KMS-11 (cell line): ENCODE measurements around the gene MYL6.

Experiments used
- H2AFZ ChIP-seq: fragments of 200-600 bp; sonication (generic); 2 replicates; pipeline ENCODE4 v1.6.1; 2016; ENCODE audit warnings: antibody characterized with exemption, mixed run types, low read depth
- H3K27ac ChIP-seq: fragments of 200-600 bp; sonication (generic); 2 replicates; pipeline ENCODE4 v1.6.1; 2016; ENCODE audit warnings: mild to moderate bottlenecking, mixed run types
- H3K27me3 ChIP-seq: fragments of 200-600 bp; sonication (generic); 2 replicates; pipeline ENCODE4 v1.6.1; 2017; ENCODE audit warnings: mild to moderate bottlenecking, low read depth, mixed run types, moderate library complexity; ENCODE audit not compliant: insufficient read depth
- H3K36me3 ChIP-seq: fragments of 200-600 bp; sonication (generic); 2 replicates; pipeline ENCODE4 v1.6.1; 2017; ENCODE audit warnings: mild to moderate bottlenecking, mixed run types; ENCODE audit not compliant: insufficient read depth
- H3K4me1 ChIP-seq: fragments of 200-600 bp; sonication (generic); 2 replicates; pipeline ENCODE4 v1.6.1; 2016; ENCODE audit warnings: mild to moderate bottlenecking, low read depth, mixed run types; ENCODE audit not compliant: poor library complexity, severe bottlenecking
- H3K4me2 ChIP-seq: fragments of 200-600 bp; sonication (generic); 2 replicates; pipeline ENCODE4 v1.7.0; 2016; ENCODE audit warnings: mild to moderate bottlenecking, mixed run types
- H3K4me3 ChIP-seq: fragments of 200-600 bp; sonication (generic); IDR thresholded peaks from 2 replicates; pipeline ENCODE4 v1.6.1; 2017; ENCODE audit warnings: low read depth, low read length, mixed read lengths; ENCODE audit not compliant: insufficient read depth
- H3K79me2 ChIP-seq: fragments of 200-600 bp; sonication (generic); 2 replicates; pipeline ENCODE4 v1.6.1; 2016; ENCODE audit warnings: low read depth, mixed run types; ENCODE audit not compliant: insufficient read depth
- H3K9ac ChIP-seq: fragments of 200-600 bp; sonication (generic); 2 replicates; pipeline ENCODE4 v1.6.1; 2016; ENCODE audit warnings: mild to moderate bottlenecking, mixed run types
- H4K20me1 ChIP-seq: fragments of 200-600 bp; sonication (generic); 2 replicates; pipeline ENCODE4 v1.6.1; 2016; ENCODE audit warnings: mild to moderate bottlenecking, mixed run types; ENCODE audit not compliant: insufficient read depth
- TF ChIP-seq, protein P1 (sequence below): fragments of 200-600 bp; sonication (generic); conservative IDR thresholded peaks from 2 replicates; pipeline ENCODE4 v1.6.1; 2017; ENCODE audit warnings: low read depth, mild to moderate bottlenecking, antibody characterized with exemption, low read length, moderate library complexity, mixed read lengths

The MYL6 gene

DNA sequence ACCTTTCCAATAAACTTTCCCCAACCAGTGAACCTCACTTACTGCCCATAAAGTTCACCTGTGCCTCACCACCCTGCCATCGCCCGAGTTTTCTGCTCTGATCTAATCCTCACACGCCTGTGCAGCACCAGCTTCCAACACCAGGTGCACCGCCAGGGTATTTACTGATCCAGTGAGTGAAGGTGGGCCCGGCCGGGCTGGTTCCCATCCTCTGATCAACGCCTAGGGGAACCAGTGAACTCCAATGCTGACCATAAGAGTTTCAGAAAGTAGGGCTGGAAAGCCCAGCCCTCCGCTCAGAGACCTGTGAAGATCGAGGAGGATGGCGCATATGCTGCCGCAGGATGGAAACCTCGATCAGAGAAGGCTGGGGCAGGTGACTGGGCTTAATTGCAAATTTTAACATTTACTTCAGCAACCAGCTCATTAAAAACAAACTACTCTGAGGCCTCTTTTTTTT, 6.5 kb upstream of the MYL6 start:
- Histone ChIP-seq H3K4me3 (peak overlapping the region; percentile 73), H3K4me2 (peak overlapping the region; percentile 52), H3K9ac (peak overlapping the region; percentile 90), H3K27ac (peak overlapping the region; percentile 89), H2AFZ (peak overlapping the region; percentile 53), H3K79me2 (no peaks in the 10 kb centered on the region), H3K36me3 (no peaks in the 10 kb centered on the region), H3K27me3 (no peaks in the 10 kb centered on the region), H3K4me1 (peaks cover 39% of the 10 kb centered on the region), H4K20me1 (no peaks in the 10 kb centered on the region)
- TF ChIP-seq, protein P1, sequence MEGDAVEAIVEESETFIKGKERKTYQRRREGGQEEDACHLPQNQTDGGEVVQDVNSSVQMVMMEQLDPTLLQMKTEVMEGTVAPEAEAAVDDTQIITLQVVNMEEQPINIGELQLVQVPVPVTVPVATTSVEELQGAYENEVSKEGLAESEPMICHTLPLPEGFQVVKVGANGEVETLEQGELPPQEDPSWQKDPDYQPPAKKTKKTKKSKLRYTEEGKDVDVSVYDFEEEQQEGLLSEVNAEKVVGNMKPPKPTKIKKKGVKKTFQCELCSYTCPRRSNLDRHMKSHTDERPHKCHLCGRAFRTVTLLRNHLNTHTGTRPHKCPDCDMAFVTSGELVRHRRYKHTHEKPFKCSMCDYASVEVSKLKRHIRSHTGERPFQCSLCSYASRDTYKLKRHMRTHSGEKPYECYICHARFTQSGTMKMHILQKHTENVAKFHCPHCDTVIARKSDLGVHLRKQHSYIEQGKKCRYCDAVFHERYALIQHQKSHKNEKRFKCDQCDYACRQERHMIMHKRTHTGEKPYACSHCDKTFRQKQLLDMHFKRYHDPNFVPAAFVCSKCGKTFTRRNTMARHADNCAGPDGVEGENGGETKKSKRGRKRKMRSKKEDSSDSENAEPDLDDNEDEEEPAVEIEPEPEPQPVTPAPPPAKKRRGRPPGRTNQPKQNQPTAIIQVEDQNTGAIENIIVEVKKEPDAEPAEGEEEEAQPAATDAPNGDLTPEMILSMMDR, result peak; percentile 98

DNA sequence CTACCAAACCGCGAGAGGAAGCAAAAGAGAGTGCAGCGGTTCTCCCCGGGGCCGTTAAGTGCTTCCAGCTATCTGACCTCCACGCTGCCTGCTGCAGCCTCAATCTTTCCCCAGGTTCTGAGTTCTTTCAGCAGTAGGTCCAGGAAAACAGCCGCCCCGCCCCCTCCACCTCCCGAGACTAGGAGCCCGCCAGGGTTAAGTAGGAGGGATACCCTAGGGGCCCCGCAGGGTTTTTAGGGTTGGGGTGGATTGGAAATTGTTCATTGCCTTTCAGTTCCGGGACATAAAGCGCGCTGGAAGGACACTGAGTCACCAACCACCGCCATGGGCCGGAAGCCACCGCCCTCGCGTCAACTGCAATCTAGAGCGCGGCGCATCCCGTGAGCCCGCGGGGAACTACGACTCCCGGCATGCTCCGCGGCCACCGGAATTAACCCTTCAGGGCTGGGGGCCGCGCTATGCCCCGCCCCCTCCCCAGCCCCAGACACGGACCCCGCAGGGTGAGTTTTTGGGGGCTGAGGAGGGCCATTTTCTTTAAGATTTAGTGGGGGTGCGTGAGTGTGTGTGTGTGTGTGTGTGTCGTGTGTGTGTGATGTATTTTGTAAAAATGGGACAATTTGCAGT, 5.9 kb upstream of the MYL6 start, which contains the start of gene MYL6B:
TSS of gene MYL6B (plus strand) at position 456 of the 624 bp plus-strand sequence. CDS start 1,332 bp downstream, outside the sequence.
- Histone ChIP-seq H3K36me3 (no peaks in the 10 kb centered on the region), H4K20me1 (no peaks in the 10 kb centered on the region), H3K4me3 (peak within 1 kb of the TSS; percentile 73), H3K4me1 (peaks cover 44% of the 10 kb centered on the region), H3K9ac (peak within 1 kb of the TSS; percentile 90), H2AFZ (peak within 1 kb of the TSS; percentile 53), H3K4me2 (peak within 1 kb of the TSS; percentile 52), H3K79me2 (no peaks in the 10 kb centered on the region), H3K27ac (peak within 1 kb of the TSS; percentile 89), H3K27me3 (no peaks in the 10 kb centered on the region)
- TF ChIP-seq, protein P1, result no peak

GRCh38 chr12:56152756-56153677, 5.1 kb upstream of the MYL6 start:
- no peaks in the 10 kb centered on the region for H4K20me1 ChIP-seq
- peaks cover 47% of the 10 kb centered on the region for H3K4me1 ChIP-seq
- peak overlapping the region; percentile 56 for H3K4me3 ChIP-seq
- TF ChIP-seq, protein P1, result no peak
- H3K27me3 ChIP-seq, result no peaks in the 10 kb centered on the region
- peak overlapping the region; percentile 53 for H2AFZ ChIP-seq
- H3K27ac ChIP-seq, result peak overlapping the region; percentile 89; the same call in 1 of the 2 replicates
- no peaks in the 10 kb centered on the region for H3K79me2 ChIP-seq
- no peaks in the 10 kb centered on the region for H3K36me3 ChIP-seq
- peak overlapping the region; percentile 90; the same call in 1 of the 2 replicates for H3K9ac ChIP-seq
- peak overlapping the region; percentile 52 for H3K4me2 ChIP-seq

DNA sequence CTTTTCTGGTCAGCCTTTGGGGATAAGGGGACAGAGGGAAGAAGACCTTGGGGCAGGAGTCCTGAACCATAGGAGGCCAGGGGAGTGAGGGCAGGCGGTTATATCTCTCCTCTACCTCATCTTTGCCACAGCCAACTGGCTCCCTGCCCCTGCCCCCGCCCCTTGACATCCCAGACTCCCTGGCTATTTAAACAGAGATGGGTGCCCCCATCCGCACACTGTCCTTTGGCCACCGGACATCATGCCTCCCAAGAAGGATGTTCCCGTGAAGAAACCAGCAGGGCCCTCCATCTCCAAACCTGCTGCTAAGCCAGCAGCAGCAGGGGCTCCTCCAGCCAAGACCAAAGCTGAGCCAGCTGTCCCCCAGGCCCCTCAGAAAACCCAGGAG, 4.5 kb upstream of the MYL6 start:
- no peak overlapping the region for H2AFZ ChIP-seq
- peaks cover 47% of the 10 kb centered on the region for H3K4me1 ChIP-seq
- H3K4me3 ChIP-seq, result no peak overlapping the region
- no peak overlapping the region for H3K27ac ChIP-seq
- H3K36me3 ChIP-seq, result no peaks in the 10 kb centered on the region
- no peaks in the 10 kb centered on the region for H3K27me3 ChIP-seq
- no peaks in the 10 kb centered on the region for H4K20me1 ChIP-seq
- TF ChIP-seq, protein P1, result no peak
- H3K79me2 ChIP-seq, result peaks cover 6% of the 10 kb centered on the region
- peak overlapping the region; percentile 52; the same call in 1 of the 2 replicates for H3K4me2 ChIP-seq
- H3K9ac ChIP-seq, result no peak overlapping the region; the same call in 1 of the 2 replicates
